Jurkat, Clone E6-1 (cell line): ENCODE results near the gene GRK1.
A peak's percentile ranks its signal among the peaks of the same experiment; 100 is the strongest.
"Not testable (repeated sequence)": the region's sequence is repeated elsewhere in the genome, so short reads cannot be mapped to it uniquely, and the experiment has no call there.

Experiments used
- DNase-seq: peaks from one replicate; pipeline ENCODE4 v3.0.0-alpha.2; 2011; ENCODE audit warnings: low read depth, low spot score
- H3K4me3 ChIP-seq: 2 replicates; pipeline ENCODE4 v1.5.1; 2011; ENCODE audit warnings: mild to moderate bottlenecking, low read length, control low read depth, moderate library complexity

Gene GRK1

GRCh38 chr13:113748862-113749451 lies 81.9 kb downstream of the GRK1 start:
- DNase-seq, result no peak
- H3K4me3 ChIP-seq, result no peak overlapping the region

- H3K4me3 ChIP-seq, result no peak overlapping the region
- no peak for DNase-seq
These were observed 82.5 kb downstream of the GRK1 start for GRCh38 chr13:113749507-113749906.

- DNase-seq, result no peak
- no peak overlapping the region for H3K4me3 ChIP-seq
These were observed 82.9 kb downstream of the GRK1 start for GRCh38 chr13:113749967-113750366.

- no peak for DNase-seq
- no peak overlapping the region for H3K4me3 ChIP-seq
These were observed 83.8 kb downstream of the GRK1 start for GRCh38 chr13:113750554-113751399.

GRCh38 chr13:113751491-113751890 lies 84.5 kb downstream of the GRK1 start:
- H3K4me3 ChIP-seq, result no peak overlapping the region
- DNase-seq, result no peak

- DNase-seq, H3K4me3 ChIP-seq: not testable (repeated sequence)
These were observed 85.4 kb downstream of the GRK1 start for GRCh38 chr13:113752211-113752986.

GRCh38 chr13:113753171-113753570 lies 86.2 kb downstream of the GRK1 start:
- H3K4me3 ChIP-seq, result no peak overlapping the region
- no peak for DNase-seq

- no peak overlapping the region for H3K4me3 ChIP-seq
- DNase-seq, result no peak
These were observed 87.2 kb downstream of the GRK1 start for GRCh38 chr13:113754242-113754641.

- DNase-seq, result no peak
- H3K4me3 ChIP-seq, result no peak overlapping the region
These were observed 87.7 kb downstream of the GRK1 start for GRCh38 chr13:113754691-113755090.

GRCh38 chr13:113756441-113757097 lies 89.5 kb downstream of the GRK1 start:
- no peak for DNase-seq
- no peak overlapping the region for H3K4me3 ChIP-seq

GRCh38 chr13:113758651-113759524 lies 91.9 kb downstream of the GRK1 start, which contains the start of gene TMEM255B:
Gene TMEM255B (plus strand): TSS chr13:113759226. CDS start chr13:113759270, 44 bp downstream.
- peak within 1 kb of the TSS; percentile 42 for H3K4me3 ChIP-seq
- DNase-seq, result no peak

GRCh38 chr13:113759525-113760137 lies 92.6 kb downstream of the GRK1 start:
- H3K4me3 ChIP-seq, result peak overlapping the region; percentile 20
- DNase-seq, result no peak

GRCh38 chr13:113761136-113761535 lies 94.1 kb downstream of the GRK1 start:
- no peak overlapping the region for H3K4me3 ChIP-seq
- no peak for DNase-seq

- no peak overlapping the region for H3K4me3 ChIP-seq
- DNase-seq, result no peak
These were observed 95.1 kb downstream of the GRK1 start for GRCh38 chr13:113762075-113762474.

GRCh38 chr13:113762538-113762937 lies 95.5 kb downstream of the GRK1 start:
- DNase-seq, result no peak
- no peak overlapping the region for H3K4me3 ChIP-seq

- no peak overlapping the region for H3K4me3 ChIP-seq
- DNase-seq, result no peak
These were observed 96.2 kb downstream of the GRK1 start for GRCh38 chr13:113763254-113763653.

- H3K4me3 ChIP-seq, result no peak overlapping the region
- DNase-seq, result no peak
These were observed 97.2 kb downstream of the GRK1 start for GRCh38 chr13:113763961-113764792.
